Left colon (tissue), 2 donors: ENCODE measurements around the gene UNC5B. TPM values are rescaled to one million over a fixed set of nuclear protein-coding genes. Genes with fewer than 3 reads are reported as not detected.

Experiments used
- ATAC-seq: fragments of 200-7000 bp; cut with Tn5 transposase; one replicate; pipeline ENCODE4 v1.9.1; 2020; ENCODE audit warnings: mild to moderate bottlenecking, moderate library complexity
- DNase-seq, 2 donors: peaks; one replicate each; pipeline ENCODE4 v3.0.0-alpha.2; 2020
- intact Hi-C, 2 donors: fragments of 100-400 bp; cut with DNase I in 1 of 2; cut with micrococcal nuclease in 1 of 2; formaldehyde crosslinking; loops; one replicate each; pipeline versions ENCODE4 v1.11.2 to v1.14.0; 2022; cut with DNase I, micrococcal nuclease
- total RNA-seq, 2 donors: library from RNA; stranded (reverse); fragmentation: NEBNext Ultra II Directional; extraction: Animal tissue kit (Norgen Biotek cat#: 25700); gene quantifications; one replicate each; pipeline ENCODE4 v1.2.1, GENCODE V29; 2021
- donor health status: DM: no; HTN: no; CAD: no.
- donor health status: DM: yes; HTN: yes; CAD: no.

UNC5B gene
- total RNA-seq, 2 donors from 2014 or later: 19.4 to 32.4 TPM

DNA sequence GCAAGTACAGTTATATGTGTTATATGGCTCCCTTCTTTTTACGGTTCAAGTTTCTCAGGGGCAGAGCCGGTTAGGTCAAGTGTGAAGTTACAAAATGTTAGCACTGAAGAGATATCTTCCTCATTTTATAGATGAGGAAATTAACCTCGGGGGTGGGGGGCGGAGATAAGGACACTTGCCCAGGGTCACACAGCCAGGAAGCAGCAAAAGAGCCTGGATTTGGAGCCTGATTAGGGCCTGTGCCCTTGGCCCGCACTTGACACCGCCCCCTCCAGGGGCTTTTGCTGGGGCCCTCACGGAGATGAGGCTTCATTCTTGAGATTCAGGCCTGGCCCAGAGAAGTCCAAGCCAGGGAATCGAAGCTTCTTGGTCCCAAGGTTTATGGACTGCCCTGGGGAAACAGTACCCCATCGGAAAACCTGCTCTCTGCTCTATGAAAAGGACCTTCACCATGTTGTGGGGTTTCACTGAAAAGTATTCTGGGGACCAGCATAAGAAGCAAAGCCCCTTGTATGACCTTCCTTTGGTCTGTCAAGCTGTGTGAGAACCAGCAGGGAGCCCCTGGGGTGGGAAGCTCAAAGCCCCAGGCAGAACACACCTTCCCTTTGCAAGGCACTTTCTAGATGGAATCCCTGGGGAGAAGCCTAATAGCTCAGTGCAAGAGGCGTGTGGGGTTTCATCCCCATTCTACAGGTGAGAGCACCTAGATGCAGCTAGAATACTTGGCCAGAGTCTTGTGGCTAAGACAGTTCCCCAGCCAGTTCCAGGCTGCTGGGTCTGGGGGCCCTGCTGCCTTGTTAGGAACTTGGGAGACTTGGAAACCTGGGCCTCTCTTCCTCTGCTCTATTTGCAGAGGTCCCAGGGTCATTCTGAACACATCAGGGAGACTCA, 21.9 kb downstream of the UNC5B start:
- ATAC-seq: no peak
- intact Hi-C loops: no loop called here

GRCh38 chr10:71234970-71235685, 22.8 kb downstream of the UNC5B start:
- peak; percentile 6 for ATAC-seq
- intact Hi-C loops: no loop called here
- no peak for DNase-seq

More for the DNA sequence above, 21.9 kb downstream of the UNC5B start:
- no peak for DNase-seq

DNA sequence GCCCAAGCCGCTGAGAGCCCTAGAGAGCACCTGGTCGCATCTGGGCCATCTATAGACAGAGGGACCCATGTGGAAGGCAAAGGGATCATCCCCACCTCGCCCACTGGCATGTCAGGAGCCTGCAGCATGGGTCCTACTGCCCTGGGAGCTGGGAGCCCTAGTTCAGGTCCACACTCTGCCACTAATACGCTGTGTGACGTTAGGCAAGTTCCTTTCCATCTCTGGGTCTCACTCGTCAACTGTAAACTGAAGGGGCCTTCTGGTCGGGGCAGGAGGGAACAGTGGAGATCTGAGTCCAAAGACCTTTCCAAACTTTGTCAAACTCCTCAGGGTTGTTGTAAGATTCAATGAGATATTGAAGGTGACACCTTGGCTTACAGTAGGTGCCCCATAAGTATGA, 23.4 kb downstream of the UNC5B start:
- intact Hi-C loops: no loop called here
- ATAC-seq (no peak), DNase-seq (no peak)

DNA sequence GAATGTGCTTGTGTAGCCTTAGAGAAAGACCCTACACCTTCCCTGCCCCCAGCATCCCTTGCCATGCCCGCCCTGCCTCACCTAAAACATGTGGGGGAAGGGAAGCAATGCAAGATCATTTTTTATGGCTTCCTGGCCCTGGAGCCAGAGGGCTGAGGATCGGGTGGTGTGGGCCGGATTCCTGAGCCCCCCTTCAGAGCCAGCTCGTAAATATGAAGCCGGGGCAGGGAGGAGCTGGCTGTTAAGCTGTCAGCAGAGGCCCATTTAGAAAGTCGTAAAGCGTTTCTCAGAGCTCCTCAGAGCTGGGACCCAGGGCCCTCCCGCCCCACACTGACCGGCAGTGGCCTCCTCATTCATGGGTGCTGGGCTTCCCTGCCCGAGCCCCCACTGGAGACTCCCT, 23.9 kb downstream of the UNC5B start:
- ATAC-seq (peak; percentile 39), DNase-seq (no peak)
- intact Hi-C loops: no loop called here

GRCh38 chr10:71236822-71237682, 24.7 kb downstream of the UNC5B start:
- no peak for ATAC-seq
- intact Hi-C loops: no loop called here
- DNase-seq: no peak

- no peak for DNase-seq
- intact Hi-C loops: no loop called here
- ATAC-seq: no peak
Measured at GRCh38 chr10:71237843-71238623, 25.7 kb downstream of the UNC5B start.

DNA sequence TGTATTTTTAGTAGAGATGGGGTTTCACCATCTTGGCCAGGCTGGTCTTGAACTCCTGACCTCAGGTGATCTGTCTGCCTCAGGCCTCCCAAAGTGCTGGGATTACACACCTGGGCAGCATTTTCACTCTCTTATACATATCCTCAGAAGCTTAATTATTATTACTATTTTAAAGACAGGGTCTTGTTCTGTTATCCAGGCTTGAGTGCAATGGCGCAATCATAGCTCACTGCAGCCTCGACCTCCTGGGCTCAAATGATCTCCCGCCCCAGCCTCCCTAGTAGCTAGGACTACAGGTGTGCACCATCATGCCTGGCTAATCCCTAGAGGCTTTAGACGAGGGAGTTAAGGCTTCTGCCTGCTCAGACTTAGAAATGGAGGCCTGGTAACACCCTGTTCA, 26.3 kb downstream of the UNC5B start:
- DNase-seq (no peak), ATAC-seq (no peak)
- intact Hi-C loops: no loop called here

DNA sequence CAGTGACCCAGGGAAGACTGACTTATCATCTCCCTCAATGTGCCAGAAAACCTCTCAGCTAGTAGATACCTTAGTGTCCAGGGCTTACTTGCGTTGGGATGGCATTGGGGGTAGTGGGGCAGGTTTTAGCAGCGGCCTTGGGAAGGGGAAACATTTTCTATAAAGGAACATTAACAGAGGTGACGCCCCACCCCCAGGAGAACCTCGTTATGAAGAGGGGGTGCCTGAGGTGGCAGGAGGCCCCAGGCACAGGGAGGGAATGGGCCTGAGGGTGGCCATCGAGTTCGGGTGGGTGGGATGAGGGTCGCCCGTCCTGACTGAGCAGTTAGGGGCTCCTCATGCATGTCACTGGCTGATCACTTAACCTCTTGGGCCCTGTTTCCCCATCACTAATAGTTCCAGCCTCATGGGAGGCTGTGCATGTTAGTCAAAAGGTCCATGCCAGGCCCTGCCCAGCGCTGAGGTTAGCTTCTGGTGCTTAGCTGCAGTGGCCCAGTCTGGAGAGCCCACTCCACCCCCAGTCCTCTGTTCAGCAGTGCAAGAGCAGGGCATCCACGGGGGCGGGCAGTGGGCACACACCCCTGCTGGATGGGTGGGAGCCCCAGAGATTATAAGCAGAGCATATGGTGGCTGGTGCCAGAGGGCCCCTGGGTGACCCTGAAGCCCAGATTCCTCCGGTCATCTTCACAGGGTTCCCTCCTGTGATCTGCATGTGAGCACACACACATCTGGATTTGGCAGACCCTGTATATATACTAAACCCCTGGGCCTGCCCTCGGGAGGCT, 27.0 kb downstream of the UNC5B start:
- intact Hi-C loops: no loop called here
- ATAC-seq (no peak), DNase-seq (no peak)

GRCh38 chr10:71239946-71240795, 27.8 kb downstream of the UNC5B start:
- no peak for DNase-seq
- intact Hi-C loops: no loop called here
- no peak for ATAC-seq

DNA sequence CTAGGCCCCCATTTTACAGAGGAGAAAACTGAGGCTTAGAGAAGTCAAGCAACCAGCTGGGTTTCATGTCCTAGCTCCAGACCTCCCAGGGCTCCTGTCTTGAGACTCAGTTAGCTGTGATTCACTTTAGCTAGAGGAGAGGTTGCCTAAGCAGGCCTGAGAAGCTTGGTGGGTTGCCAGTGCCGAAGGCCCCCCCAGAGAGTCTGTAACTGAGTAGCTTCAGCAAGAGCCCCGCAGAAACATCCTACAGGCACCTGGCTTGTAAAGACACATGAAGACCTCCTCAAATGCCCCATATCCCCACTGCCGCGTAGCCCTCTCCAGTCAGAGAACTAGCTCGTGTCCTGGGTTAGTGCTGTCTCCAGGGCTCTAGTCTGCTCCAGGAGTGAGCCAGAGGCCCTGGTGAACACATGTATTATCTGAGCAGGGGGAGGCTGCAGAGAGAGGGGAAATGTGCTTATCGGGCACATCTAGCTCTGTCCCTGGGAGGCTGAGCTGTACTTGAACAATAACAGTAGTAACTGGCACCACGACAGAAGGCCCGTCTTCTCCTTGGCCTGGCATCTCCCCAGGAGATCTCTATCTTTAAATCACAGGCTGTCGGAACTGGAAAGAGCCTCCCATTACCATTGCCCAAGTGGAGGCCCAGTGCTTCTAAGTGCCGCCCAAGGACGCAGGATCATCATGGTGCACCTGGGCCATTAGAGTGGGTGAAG, 28.9 kb downstream of the UNC5B start:
- DNase-seq (no peak), ATAC-seq (no peak)
- intact Hi-C loops: no loop called here

DNA sequence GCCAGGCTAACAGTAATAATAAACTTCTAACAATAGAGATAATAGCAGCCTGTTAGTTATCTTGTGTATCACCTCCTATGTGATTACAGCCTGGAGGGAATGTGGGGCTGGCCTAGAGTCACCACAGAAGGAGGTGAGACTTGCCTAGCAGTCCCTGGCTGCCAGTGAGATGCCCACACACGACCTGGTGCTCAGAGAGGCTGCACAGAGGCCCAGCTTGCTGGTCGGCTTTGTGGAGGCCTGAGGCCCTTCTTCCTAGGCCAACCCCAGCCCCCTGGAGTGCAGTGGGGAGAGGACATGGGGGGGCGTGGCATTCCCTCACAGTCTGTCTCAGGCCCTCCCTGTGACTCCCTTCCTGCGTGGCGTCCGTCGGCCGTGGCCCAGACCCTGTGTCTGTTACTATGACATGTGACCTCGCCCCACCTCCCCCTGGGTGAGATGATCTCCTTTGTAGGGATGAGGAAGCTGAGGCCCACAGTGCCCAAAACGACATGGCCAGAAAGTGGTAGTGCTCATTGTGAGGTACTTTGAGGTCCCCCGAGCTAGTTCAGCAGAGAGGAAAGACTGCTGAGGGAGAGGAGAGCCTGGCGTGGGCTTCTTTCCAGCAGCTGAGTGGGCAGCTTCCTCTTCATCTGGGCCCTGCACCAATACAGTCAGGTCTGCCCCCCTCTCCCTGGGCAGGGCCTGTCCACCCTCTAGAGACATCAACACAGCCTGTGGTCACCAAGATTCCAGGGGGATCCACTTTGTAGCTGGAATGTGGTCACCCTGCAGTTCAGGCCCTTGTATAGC, 29.7 kb downstream of the UNC5B start:
- DNase-seq: no peak
- intact Hi-C loops: no loop called here
- ATAC-seq: no peak

DNA sequence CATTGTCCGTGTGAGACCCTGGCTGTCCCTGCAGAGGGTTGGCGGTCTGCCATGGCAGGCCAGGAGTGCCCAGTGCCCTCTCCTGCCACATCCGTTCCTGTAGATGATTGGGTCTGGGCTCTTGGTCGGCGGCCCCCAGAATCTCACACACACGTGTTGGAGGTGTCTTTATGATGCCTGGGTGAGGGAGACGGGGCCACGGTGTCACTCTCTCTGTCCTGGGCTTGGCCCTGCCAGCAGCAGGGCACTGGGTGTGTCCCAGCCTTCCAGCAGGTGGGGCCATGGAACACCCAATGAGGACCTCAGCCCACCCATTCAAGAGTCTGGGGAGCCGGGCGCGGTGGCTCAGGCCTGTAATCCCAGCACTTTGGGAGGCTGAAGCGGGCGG, 30.2 kb downstream of the UNC5B start:
- ATAC-seq (no peak), DNase-seq (no peak)
- intact Hi-C loops: no loop called here

DNA sequence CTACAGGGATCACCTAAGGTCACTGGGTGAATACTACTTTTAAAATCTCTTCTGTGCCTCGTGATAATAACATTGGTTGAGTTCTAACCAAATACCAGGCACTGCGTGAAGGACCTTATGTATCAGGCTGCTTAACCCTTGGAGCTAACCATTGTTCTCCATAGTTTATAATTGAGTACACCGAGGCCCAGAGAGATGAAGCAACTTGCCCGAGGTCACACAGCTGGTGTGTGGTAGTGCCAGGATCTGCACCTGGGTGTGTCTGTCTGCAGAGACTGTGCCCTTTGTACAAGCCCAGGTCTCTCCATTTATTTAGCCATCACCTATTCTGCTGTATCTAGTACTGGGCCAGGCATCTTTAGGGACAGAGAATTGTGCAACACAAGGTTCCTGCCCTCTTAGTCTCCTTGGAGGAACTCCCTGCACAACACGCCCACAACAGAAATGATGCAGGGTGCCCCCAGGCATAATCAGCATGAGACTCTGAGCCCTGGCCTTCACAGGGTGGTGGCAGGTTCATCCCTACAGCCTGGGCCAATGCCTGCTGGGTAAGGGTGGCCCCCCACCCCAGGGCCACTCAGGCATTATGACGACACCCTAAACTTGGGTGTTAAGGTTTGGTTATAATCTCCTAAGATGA, 31.5 kb downstream of the UNC5B start:
- peak in 1 of 2 donors; percentile 44 for DNase-seq
- peak; percentile 45 for ATAC-seq
- intact Hi-C loops: no loop called here

GRCh38 chr10:71244431-71245419, 32.4 kb downstream of the UNC5B start:
- ATAC-seq (peak; percentile 31), DNase-seq (peak in 1 of 2 donors; percentile 61)
- intact Hi-C loops: no loop called here
